ENCODE results near the gene GPR171.

DNA sequence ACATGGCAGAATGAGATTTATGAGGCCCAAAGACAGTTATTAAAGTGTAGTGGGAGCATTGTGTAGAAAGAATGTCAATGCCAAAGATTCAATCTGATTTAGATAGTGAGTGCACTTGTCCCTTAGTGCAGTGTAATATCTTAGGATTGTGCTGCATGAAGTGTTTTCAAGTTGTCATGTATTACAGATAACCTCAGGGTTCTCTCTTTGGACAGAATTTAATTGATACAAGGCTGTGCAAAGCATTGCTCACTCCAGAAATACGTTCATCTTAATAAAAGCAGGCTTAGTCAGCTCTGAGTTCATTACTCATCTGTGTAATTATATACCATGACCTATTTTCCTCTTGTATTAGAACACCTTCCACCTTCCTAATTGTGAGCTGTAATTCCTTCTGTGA lies 16.0 kb upstream of the GPR171 start:
- TF ChIP-seq, protein P1, sequence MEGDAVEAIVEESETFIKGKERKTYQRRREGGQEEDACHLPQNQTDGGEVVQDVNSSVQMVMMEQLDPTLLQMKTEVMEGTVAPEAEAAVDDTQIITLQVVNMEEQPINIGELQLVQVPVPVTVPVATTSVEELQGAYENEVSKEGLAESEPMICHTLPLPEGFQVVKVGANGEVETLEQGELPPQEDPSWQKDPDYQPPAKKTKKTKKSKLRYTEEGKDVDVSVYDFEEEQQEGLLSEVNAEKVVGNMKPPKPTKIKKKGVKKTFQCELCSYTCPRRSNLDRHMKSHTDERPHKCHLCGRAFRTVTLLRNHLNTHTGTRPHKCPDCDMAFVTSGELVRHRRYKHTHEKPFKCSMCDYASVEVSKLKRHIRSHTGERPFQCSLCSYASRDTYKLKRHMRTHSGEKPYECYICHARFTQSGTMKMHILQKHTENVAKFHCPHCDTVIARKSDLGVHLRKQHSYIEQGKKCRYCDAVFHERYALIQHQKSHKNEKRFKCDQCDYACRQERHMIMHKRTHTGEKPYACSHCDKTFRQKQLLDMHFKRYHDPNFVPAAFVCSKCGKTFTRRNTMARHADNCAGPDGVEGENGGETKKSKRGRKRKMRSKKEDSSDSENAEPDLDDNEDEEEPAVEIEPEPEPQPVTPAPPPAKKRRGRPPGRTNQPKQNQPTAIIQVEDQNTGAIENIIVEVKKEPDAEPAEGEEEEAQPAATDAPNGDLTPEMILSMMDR (conservative IDR thresholded peaks at IDR 0.05 in 1 of 2, IDR thresholded peaks at IDR 0.05 in 1 of 2; ENCODE audit: extremely low read depth in 1 of 2, insufficient read depth in 1 of 2, low read depth in 1 of 2, low read length in 2 of 2), result no peak
- no peak for TF ChIP-seq EZH2 (IDR thresholded peaks at IDR 0.05; ENCODE audit: borderline replicate concordance, low read length)
